ENCODE results near the gene RCAN2. TPM values are rescaled to one million over a fixed set of nuclear protein-coding genes. Genes with fewer than 3 reads are reported as not detected.

RCAN2 gene
- total and polyA plus RNA-seq, 2 donors (not counting 3 experiments of a cell fraction or from before 2014, with no cell fraction given) = 0.07 to 0.33 TPM

DNA sequence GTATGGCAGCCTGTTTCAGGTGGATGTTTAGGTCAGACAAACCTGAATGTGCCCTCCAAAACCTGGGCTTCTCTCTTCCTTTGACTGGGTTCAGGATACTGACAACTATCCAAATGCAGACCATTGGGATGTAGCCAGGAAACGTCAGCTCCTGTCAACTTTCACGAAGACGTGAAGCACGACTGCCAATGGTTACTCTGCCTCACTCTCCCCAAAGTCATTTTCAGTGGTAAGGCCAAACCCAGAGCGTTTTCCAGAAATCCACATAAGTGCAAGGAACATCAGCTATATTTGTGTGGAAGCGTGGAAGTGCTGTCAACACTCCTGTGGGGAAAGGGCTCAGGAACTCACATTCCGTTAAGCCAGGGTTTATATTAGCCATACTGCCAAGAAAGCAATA is 20.1 kb upstream of the RCAN2 start:
- H3K9me3 ChIP-seq (replicated peaks; ENCODE audit: control insufficient read depth, insufficient read depth, low read length) = no peaks in the 10 kb centered on the region
- no peak overlapping the region for H3K4me2 ChIP-seq (ENCODE audit: insufficient read depth, low read length)
- POLR2A ChIA-PET = no interaction called here
- H3K9ac ChIP-seq (replicated peaks; ENCODE audit: extremely low read depth, insufficient read depth, low read length) = no peak overlapping the region
- no peak overlapping the region for H3K4me3 ChIP-seq (replicated peaks in 1 of 3; ENCODE audit: insufficient read depth in 1 of 3, low read depth in 1 of 3, low read length in 3 of 3)
- no peak for DNase-seq (ENCODE audit: low read depth, low spot score)
- no peaks in the 10 kb centered on the region for H3K9me1 ChIP-seq (replicated peaks; ENCODE audit: control insufficient read depth, extremely low read depth, insufficient read depth, low read length)
- H3K79me2 ChIP-seq (ENCODE audit: control insufficient read depth, insufficient read depth, low read length) = no peaks in the 10 kb centered on the region
- dilution Hi-C loops (cut with MboI; ENCODE audit: extremely low pct_ligation_motif_present, low sequenced_read_pairs) (no loop called here), intact Hi-C loops (cut with micrococcal nuclease) (no loop called here)
- peaks cover 2 to 4% of the 10 kb centered on the region in 2 experiments for H3K27me3 ChIP-seq (ENCODE audit: control insufficient read depth in 2 of 2, insufficient read depth in 2 of 2, low read length in 2 of 2)
- no TSS peak for BruUV-seq (replicated peaks)
- H2AFZ ChIP-seq (ENCODE audit: low read depth, low read length) = no peak overlapping the region
- CTCF ChIA-PET = no interaction called here
- H3K27ac ChIP-seq (ENCODE audit: insufficient read depth, low read depth, low read length) = no peak overlapping the region
- no peaks in the 10 kb centered on the region for H3K36me3 ChIP-seq (ENCODE audit: control insufficient read depth in 2 of 2, extremely low read depth in 1 of 2, insufficient read depth in 2 of 2, low read length in 2 of 2)
- no peaks in the 10 kb centered on the region for H4K20me1 ChIP-seq (replicated peaks; ENCODE audit: control insufficient read depth, extremely low read depth, insufficient read depth, low read length)
- no peak for TF ChIP-seq EZH2 (IDR thresholded peaks at IDR 0.05; ENCODE audit: borderline replicate concordance, low read depth, low read length, severe bottlenecking)
- no peak for TF ChIP-seq GATA2 (IDR thresholded peaks at IDR 0.05; ENCODE audit: insufficient read depth, insufficient read length, low read depth, low read length)
- no peak for TF ChIP-seq FOS (IDR thresholded peaks at IDR 0.05; ENCODE audit: borderline replicate concordance, insufficient read depth, low read length)
- TF ChIP-seq POLR2AphosphoS5 (IDR thresholded peaks at IDR 0.05; ENCODE audit: insufficient read depth, low read depth, low read length) = no peak
- TF ChIP-seq, protein P1, sequence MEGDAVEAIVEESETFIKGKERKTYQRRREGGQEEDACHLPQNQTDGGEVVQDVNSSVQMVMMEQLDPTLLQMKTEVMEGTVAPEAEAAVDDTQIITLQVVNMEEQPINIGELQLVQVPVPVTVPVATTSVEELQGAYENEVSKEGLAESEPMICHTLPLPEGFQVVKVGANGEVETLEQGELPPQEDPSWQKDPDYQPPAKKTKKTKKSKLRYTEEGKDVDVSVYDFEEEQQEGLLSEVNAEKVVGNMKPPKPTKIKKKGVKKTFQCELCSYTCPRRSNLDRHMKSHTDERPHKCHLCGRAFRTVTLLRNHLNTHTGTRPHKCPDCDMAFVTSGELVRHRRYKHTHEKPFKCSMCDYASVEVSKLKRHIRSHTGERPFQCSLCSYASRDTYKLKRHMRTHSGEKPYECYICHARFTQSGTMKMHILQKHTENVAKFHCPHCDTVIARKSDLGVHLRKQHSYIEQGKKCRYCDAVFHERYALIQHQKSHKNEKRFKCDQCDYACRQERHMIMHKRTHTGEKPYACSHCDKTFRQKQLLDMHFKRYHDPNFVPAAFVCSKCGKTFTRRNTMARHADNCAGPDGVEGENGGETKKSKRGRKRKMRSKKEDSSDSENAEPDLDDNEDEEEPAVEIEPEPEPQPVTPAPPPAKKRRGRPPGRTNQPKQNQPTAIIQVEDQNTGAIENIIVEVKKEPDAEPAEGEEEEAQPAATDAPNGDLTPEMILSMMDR (IDR thresholded peaks at IDR 0.05; ENCODE audit: extremely low read depth in 1 of 2, insufficient read depth in 1 of 2, low read depth in 1 of 2, low read length in 2 of 2) = no peak
- TF ChIP-seq POLR2A (IDR thresholded peaks at IDR 0.05; ENCODE audit: low read depth, low read length) = no peak
- TF ChIP-seq JUN (IDR thresholded peaks at IDR 0.05; ENCODE audit: borderline replicate concordance, insufficient read depth, insufficient read length, low read depth) = no peak
- TF ChIP-seq, protein P2, sequence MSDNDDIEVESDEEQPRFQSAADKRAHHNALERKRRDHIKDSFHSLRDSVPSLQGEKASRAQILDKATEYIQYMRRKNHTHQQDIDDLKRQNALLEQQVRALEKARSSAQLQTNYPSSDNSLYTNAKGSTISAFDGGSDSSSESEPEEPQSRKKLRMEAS (IDR thresholded peaks at IDR 0.05; ENCODE audit: insufficient read depth, insufficient read length) = no peak
- no peak for FAIRE-seq
- no peaks in the 10 kb centered on the region for H3K4me1 ChIP-seq (ENCODE audit: control insufficient read depth, extremely low read depth, insufficient read depth, low read length)
